ENCODE data around the gene SNX15.

SNX15 gene

GRCh38 chr11:65083834-65084597 is 56.8 kb downstream of the SNX15 start, which contains the start of the genes CDCA5 and ZFPL1:
Gene CDCA5 (minus strand): TSS chr11:65084040. CDS start chr11:65083978, 62 bp downstream.
Gene ZFPL1 (plus strand): TSS chr11:65084222. CDS start chr11:65084699, 477 bp downstream.
- in situ Hi-C loops (cut with MboI; ENCODE audit: low sequenced_read_pairs) = no loop called here

GRCh38 chr11:65084598-65085375 is 57.5 kb downstream of the SNX15 start:
- in situ Hi-C loops (cut with MboI; ENCODE audit: low sequenced_read_pairs) = no loop called here

GRCh38 chr11:65085446-65085845 is 58.2 kb downstream of the SNX15 start:
- in situ Hi-C loops (cut with MboI; ENCODE audit: low sequenced_read_pairs) = no loop called here

GRCh38 chr11:65086809-65087208 is 59.6 kb downstream of the SNX15 start:
- in situ Hi-C loops (cut with MboI; ENCODE audit: low sequenced_read_pairs) = no loop called here

- in situ Hi-C loops (cut with MboI; ENCODE audit: low sequenced_read_pairs) = no loop called here
These were observed 60.0 kb downstream of the SNX15 start for GRCh38 chr11:65087216-65087615.

GRCh38 chr11:65087827-65088226 is 60.6 kb downstream of the SNX15 start:
- in situ Hi-C loops (cut with MboI; ENCODE audit: low sequenced_read_pairs) = no loop called here

GRCh38 chr11:65089621-65090020 is 62.4 kb downstream of the SNX15 start:
- in situ Hi-C loops (cut with MboI; ENCODE audit: low sequenced_read_pairs) = no loop called here
